ENCODE measurements around the gene DUSP8.

The DUSP8 gene

GRCh38 chr11:1564535-1565172, 7.4 kb downstream of the DUSP8 start:
- DNase-seq, result peak; percentile 33

DNA sequence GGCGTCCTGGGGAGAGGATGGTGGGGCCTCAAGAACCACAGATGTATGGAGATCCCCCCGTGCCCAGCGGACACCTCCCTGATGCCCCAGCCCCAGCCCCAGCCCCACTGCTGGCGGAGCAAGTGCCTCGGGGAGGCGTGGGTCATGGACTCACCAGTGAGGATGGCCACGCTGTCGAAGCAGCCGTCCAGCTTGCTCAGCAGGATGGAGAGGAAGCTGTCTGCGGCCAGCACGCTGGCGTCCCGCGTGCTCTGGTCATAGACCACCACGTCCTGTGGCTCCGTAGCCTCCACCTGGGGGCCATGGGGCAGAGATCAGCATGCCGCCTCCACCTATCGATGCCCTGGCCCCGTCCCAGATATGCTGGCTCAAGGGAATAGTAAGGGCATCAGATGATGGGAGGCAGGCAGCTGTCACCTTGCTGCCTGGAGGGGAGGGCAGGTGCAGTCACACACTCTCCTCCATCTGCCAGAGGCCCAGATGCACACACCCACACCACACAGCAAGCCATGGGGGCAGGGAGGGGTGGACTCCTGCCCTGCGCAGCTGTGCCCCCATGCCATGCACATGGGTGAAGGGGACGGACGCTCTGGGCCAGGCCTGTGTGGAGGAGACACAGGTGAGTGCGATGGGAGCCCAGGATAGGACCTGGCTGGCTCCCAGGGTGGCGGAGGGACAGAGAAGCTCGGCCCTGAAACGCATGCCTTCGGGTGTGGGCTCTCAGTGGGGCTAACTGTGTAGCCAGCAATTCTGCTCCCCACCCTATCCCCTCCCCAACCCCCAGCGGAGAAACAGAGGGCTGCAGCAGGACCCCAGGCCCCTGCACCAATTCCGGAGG, 8.2 kb downstream of the DUSP8 start:
- DNase-seq, result no peak

- no peak for DNase-seq
Observed at GRCh38 chr11:1563149-1563638, 8.9 kb downstream of the DUSP8 start.

DNA sequence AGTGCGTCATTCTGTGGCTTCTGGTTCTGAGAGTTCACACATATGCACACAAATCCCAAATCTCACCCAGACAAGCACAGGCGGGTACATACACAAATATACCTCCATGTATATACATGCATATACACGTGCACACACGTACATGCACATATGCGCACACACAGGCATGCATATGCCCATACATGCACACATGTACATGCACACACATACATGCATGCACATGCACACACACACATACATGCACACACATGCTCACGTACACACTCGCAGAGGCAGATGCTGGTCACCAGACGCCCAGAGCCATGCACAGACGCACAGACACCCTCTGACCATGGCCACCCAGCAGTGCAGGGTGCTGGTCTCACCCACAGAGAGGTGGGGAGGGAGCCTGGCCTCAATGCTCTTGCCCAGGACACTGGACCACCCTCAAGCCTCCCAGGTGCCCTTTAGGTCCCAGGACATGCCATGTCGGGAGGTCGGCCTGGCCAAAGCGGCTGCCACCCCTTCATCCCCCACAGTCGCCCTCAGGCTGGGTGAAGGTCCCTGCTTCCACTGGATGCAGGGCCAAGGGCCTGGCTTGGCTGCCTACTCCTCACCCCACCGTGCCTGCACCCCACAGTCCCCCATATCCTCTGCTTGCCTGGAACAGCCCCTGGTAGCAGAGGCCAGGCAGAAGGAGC, 9.5 kb downstream of the DUSP8 start:
- no peak for DNase-seq

GRCh38 chr11:1561955-1562354, 10.1 kb downstream of the DUSP8 start:
- no peak for DNase-seq

DNA sequence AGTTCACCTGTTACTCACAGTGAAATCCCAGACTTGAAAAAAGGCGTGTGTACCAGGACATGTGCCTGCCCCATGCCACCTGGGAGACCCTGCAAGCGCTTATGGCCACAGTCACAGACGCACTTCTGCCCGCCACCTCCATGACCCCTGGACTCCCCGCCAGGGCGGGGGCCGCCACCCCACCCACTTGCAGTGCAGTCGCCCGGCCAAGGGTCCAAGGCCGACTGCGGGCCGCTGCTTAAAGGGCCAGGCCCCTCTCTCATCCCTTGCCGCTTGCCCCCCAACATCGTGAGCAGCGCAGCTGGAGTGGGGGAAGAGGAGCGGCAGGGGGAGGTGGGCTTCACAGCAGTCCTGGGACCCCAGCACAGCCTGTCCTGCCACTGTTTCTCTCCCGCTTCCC, 10.8 kb downstream of the DUSP8 start:
- DNase-seq, result no peak

GRCh38 chr11:1560649-1561251, 11.3 kb downstream of the DUSP8 start:
- no peak for DNase-seq

- DNase-seq, result no peak
Observed at GRCh38 chr11:1560002-1560648, 11.9 kb downstream of the DUSP8 start.

DNA sequence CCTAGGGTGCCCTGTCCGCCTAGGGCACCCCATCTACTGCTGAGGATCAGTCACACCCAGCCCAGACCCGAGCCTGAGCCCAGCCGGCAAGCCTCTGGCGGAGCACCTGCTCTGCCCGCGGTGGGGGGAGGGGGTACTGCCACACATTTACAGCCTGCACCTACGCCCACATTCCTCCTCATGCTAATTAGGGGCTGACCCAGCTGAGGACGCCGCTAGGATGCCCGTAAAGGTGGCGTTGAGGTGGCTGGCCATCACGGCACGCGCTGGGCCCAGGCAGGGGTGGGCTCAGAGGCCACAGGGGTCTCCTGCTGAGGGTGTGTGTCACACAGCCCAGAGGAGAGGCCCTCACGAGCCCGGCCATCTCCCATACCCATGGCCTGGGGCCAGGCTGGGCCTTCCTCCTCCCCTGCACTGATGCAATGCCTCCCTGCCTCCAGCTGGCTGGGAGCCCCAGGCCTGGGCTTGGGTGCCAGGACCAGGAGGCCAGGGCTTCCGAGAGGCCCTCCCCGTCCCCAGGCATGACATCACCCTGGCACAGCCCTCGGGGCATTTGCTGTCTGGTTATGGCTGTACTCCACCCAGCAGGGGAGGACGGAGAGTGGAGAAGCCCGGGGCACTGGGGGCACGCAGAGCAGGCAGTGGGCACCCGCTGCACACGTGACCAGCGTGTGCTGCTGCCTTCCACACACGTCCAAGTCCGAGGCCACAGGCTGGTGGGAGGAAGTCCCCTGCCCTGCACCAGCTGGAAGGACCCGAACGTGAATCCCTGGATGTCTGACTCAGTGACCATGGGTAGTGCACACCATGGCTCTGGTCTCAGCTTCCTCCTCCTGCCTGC, 12.7 kb downstream of the DUSP8 start:
- no peak for DNase-seq

DNA sequence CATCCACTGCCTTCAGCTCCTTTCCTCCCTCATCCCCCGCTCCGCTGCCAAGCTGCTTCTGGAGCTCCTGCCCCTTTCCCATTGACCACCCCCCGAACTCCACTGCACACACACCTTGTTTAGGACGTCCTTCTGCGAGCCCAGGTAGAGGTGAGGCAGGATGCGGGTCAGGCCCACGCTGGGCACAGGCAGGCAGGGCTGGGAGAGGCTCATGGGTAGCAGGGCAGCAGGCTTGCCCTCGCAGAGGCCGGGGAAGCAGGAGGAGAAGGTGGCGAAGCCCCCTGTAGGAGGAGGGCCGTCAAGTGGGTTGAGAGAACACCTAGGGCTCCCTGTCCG, 13.3 kb downstream of the DUSP8 start:
- no peak for DNase-seq

DNA sequence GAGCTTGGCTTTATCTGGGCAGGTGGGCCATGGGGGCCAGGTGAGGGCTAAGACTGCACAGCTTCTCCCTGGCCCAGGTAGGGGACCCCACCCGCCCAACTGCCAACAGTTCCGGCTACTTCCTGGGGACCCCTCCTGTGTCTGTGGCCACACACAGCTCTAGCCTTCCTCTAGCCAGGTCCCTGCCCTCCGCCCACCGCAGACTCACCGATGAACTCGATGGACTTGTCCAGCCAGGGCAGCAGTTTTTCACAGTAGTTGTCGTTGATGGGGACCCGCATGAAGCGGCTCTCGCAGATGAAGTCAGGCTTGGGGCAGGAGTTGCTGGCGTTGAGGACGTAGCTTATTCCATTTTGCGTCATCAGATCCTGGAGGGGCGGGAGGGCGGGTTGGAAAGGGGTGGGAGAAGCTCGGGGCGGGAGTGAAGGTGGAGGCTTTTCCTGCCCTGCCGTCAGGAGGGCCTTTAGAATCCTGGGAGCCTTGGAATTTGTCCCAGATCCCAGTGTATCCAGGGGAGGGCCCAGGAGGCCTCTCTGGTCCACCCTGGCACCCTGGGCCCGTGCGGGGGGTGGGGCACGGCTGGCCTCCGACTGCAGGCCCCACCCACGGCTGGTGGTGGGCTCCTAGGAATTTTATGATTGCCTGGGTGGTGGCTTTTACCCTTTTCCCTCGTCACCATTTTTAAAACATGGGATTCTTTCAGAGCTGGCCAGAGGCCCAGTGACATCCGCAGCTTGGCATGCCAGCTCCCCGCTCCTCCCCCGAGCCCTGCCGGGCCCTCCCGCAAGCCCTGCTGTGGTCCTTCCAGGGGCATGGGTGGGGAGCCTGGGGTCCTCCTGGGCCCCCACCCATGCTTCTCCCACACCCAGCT, 13.9 kb downstream of the DUSP8 start:
- no peak for DNase-seq

DNA sequence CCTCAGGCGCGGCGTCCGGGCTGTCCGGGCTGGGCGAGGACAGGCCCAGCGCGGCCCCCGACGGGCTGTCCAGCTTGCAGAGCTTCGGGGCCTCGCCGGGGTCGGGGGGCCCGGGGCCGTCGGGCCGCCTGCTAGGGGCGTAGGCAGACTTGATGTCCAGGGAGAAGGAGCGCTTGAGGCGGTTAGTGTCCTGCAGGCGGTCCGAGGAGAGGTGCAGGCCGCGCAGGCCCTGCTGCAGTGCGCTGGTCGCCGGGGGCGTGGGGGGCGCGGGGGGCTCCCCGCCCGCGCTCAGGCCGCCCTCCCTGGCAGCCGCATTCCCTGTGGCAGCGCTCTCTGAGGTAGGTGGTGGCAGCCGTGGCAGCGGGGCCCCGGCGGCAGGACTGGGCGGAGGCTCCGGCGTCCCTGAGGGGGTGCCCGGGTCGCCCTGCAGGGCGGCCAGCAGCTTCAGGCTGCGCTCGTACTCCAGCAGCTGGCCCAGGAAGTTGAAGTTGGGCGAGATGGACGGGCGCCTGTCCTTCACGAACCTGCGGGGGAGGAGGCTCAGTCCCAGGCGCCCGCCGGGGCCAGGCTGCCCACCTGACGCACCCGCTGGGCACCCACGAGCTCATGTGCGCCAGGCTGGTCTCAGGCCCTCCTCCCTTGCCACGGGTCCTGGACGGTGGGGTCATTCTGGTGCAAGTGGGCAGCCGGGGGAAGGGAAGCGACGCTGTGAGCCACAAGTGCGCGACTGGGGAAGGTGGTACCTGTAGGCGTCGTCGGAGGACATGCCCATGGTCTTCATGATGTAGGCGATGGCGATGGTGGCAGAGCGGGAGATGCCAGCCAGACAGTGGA, 14.8 kb downstream of the DUSP8 start:
- DNase-seq, result no peak

- no peak for DNase-seq
Observed at GRCh38 chr11:1556278-1556902, 15.7 kb downstream of the DUSP8 start.

DNA sequence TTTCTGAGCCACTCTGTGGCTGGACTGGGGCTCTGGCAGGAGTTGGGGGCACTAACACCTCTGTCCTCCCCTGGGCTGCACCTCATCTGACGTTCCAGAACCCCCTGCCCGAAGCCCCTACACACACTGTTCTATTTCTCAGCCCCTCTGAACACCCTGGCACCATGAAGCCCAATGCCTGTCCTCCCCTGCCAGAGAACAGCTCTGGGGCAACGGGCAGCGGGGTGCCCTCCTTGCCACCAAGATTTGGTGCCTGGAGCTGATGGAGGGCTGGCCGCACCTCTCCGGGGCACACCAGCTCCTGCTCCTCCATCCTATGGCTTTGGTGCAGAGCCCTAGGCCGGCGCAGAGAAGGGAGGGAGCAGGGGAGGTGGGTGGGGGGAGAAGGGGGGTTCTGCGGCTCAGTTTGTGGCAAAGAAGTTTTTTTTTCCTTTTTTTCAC, 16.3 kb downstream of the DUSP8 start:
- no peak for DNase-seq

DNA sequence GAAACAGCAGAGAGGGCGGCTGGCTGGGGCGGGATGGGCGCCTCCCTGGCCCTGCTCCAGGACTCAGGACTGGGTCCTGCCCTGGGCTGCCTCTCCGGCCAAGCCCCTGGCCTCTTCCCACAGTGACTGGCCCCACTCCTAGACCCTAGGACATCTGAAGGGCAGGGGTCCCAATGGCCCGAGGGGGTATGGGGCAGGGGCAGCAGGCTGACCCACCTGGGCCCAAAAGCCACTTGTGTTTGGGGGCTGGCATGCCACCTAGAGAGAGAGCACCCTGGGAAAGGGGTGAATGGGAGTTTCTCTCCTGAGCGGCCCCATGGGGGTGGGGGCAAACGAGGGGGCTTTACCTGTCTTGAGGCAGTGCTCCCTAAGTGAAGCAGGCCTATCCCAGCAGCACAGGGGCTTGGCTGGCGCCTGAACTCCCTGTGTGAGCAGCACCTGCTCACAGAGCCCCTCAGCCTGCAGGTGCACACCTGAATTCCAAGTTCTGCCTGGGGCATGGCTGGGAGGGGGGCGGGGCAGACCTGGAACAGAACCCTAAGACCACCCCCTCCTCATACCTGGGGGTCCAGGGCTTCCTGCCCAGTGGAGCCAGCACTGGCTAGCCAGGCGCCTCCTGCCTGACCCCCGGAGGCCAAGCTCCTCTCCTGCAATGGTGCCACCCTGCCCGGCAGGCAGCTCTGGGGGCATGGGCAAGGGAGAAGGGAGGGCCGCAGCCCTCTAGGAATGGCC, 16.9 kb downstream of the DUSP8 start:
- no peak for DNase-seq

- DNase-seq, result no peak
Observed at GRCh38 chr11:1553808-1554594, 18.1 kb downstream of the DUSP8 start.

DNA sequence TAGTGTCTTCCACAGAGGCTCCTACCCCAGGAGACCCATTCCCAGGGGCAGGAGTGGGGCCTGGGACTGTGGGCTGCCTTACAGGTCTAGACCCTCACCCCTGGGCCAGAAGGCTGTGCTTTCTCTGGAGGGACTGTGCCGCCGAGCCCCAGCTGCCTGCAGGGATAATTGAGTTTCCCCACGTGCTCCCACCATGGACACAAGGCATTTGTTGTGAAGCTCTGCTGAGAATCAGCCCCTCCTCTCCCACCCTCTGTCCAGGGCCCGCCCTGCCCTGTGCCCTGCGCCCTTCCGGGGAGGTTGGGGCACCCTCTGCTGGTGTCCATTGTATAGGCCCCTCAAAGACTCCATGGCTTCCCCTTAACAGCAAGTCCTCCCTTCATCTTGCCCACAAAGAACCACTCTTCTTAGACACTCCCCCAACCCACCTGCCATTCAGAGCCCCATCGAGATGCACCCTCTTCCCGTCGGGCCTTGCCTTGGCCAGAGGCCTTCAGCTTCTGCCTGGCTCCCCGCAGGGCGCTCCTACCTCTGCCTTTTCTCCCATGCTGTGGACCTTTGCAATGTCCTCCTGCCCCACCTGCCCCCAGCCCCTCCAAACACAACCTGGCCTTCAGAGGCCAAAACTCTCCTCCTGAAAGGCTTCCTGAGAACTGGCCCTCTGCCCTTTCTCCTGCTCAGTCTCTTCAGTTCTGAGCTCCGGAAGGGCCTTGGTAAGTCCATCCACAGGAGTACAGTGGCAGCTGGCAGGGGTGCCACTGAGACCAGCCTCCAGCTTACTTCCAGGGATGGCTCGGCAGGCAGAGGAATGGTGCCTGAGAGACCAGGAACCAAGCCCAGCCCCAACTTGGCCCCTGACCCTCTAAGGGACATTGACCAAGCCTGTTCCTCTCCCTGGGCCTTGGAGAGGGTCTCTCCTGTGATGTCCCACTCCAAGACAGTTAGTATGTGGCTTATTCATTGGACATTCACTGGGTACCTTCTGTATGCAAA, 22.4 kb downstream of the DUSP8 start:
- no peak for DNase-seq
